Type B pancreatic cell (in vitro differentiated cells): Measurements from ENCODE around the gene DMXL2. TPM values are rescaled to one million over a fixed set of nuclear protein-coding genes. Genes with fewer than 3 reads are reported as not detected.

Experiments
- DNase-seq: peaks from one replicate; pipeline ENCODE4 v3.0.0; 2021; ENCODE audit warnings: mixed read lengths; ENCODE audit not compliant: unreplicated experiment; ENCODE audit errors: extremely low spot score
- H3K27ac Mint-ChIP-seq: 2 replicates; pipeline ENCODE4 v1.8.0; 2021; ENCODE audit warnings: mild to moderate bottlenecking, mixed read lengths
- H3K27me3 Mint-ChIP-seq: 2 replicates; pipeline ENCODE4 v1.8.0; 2021; ENCODE audit warnings: mixed read lengths
- H3K36me3 Mint-ChIP-seq: 2 replicates; pipeline ENCODE4 v1.8.0; 2021; ENCODE audit warnings: mixed read lengths
- H3K4me1 Mint-ChIP-seq: one replicate; pipeline ENCODE4 v1.8.0; 2021; ENCODE audit warnings: mixed read lengths; ENCODE audit not compliant: unreplicated experiment
- H3K4me3 Mint-ChIP-seq: 2 replicates; pipeline ENCODE4 v1.8.0; 2021; ENCODE audit warnings: mild to moderate bottlenecking, mixed read lengths
- H3K9me3 Mint-ChIP-seq: 2 replicates; pipeline ENCODE4 v1.8.0; 2021; ENCODE audit warnings: mixed read lengths
- CTCF ChIP-seq: fragments of 200-600 bp; sonication (generic); conservative IDR thresholded peaks from 2 replicates; pipeline ENCODE4 v1.5.0; 2021; ENCODE audit warnings: antibody characterized with exemption, mild to moderate bottlenecking
- total RNA-seq: library from RNA; stranded (reverse); gene quantifications from 2 replicates; pipeline ENCODE4 v1.2.1, GENCODE V29; 2021; ENCODE audit warnings: low replicate concordance

Gene DMXL2
- total RNA-seq, 1 donor from 2014 or later, result 34.3 TPM

- no peaks in the 10 kb centered on the region for H3K36me3 Mint-ChIP-seq
- peaks cover 22% of the 10 kb centered on the region for H3K4me1 Mint-ChIP-seq
- DNase-seq, result no peak
- H3K4me3 Mint-ChIP-seq, result no peak overlapping the region
- no peak for TF ChIP-seq CTCF
- H3K27me3 Mint-ChIP-seq, result peaks cover 3% of the 10 kb centered on the region
- no peaks in the 10 kb centered on the region for H3K9me3 Mint-ChIP-seq
- no peak overlapping the region for H3K27ac Mint-ChIP-seq
Measured at GRCh38 chr15:51625236-51625635, 2.7 kb upstream of the DMXL2 start.

GRCh38 chr15:51624022-51624421 is 1.5 kb upstream of the DMXL2 start:
- H3K4me3 Mint-ChIP-seq, result peak overlapping the region; percentile 98
- H3K36me3 Mint-ChIP-seq, result no peaks in the 10 kb centered on the region
- peaks cover 25% of the 10 kb centered on the region for H3K4me1 Mint-ChIP-seq
- TF ChIP-seq CTCF, result no peak
- H3K27me3 Mint-ChIP-seq, result peaks cover 3% of the 10 kb centered on the region
- no peak for DNase-seq
- H3K9me3 Mint-ChIP-seq, result no peaks in the 10 kb centered on the region
- H3K27ac Mint-ChIP-seq, result peak overlapping the region; percentile 85

GRCh38 chr15:51623386-51623938 is 891 bp upstream of the DMXL2 start:
- H3K27ac Mint-ChIP-seq, result peak overlapping the region; percentile 85
- no peaks in the 10 kb centered on the region for H3K36me3 Mint-ChIP-seq
- H3K4me3 Mint-ChIP-seq, result peak overlapping the region; percentile 98
- no peak for TF ChIP-seq CTCF
- peaks cover 3% of the 10 kb centered on the region for H3K27me3 Mint-ChIP-seq
- peaks cover 25% of the 10 kb centered on the region for H3K4me1 Mint-ChIP-seq
- no peak for DNase-seq
- H3K9me3 Mint-ChIP-seq, result no peaks in the 10 kb centered on the region

GRCh38 chr15:51621936-51622603 is 501 bp downstream of the DMXL2 start:
- H3K27ac Mint-ChIP-seq, result peak overlapping the region; percentile 85
- no peaks in the 10 kb centered on the region for H3K9me3 Mint-ChIP-seq

GRCh38 chr15:51621155-51621765 is 1.3 kb downstream of the DMXL2 start:
- Mint-ChIP-seq H3K9me3 (no peaks in the 10 kb centered on the region), H3K27ac (peak overlapping the region; percentile 85), H3K4me1 (peaks cover 25% of the 10 kb centered on the region), H3K36me3 (no peaks in the 10 kb centered on the region), H3K27me3 (no peaks in the 10 kb centered on the region), H3K4me3 (peak overlapping the region; percentile 98)
- no peak for TF ChIP-seq CTCF
- no peak for DNase-seq

More at GRCh38 chr15:51621936-51622603, 501 bp downstream of the DMXL2 start:
- peak; percentile 71 for DNase-seq
- Mint-ChIP-seq H3K4me1 (peaks cover 25% of the 10 kb centered on the region), H3K4me3 (peak overlapping the region; percentile 98), H3K36me3 (no peaks in the 10 kb centered on the region), H3K27me3 (no peaks in the 10 kb centered on the region)
- TF ChIP-seq CTCF, result peak; percentile 42
